Measurements from ENCODE around the gene FIGLA. TPM values are rescaled to one million over a fixed set of nuclear protein-coding genes. Genes with fewer than 3 reads are reported as not detected.

Gene FIGLA, protein sequence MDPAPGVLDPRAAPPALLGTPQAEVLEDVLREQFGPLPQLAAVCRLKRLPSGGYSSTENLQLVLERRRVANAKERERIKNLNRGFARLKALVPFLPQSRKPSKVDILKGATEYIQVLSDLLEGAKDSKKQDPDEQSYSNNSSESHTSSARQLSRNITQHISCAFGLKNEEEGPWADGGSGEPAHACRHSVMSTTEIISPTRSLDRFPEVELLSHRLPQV
- not detected for total RNA-seq
- polyA plus RNA-seq, result under 1 TPM in 2 of 3 donors, not detected in 1; 0.14 to 0.39 TPM
- long read RNA-seq, donor 1, result 0 reads
- long read RNA-seq, donor 2, result 0 reads

DNA sequence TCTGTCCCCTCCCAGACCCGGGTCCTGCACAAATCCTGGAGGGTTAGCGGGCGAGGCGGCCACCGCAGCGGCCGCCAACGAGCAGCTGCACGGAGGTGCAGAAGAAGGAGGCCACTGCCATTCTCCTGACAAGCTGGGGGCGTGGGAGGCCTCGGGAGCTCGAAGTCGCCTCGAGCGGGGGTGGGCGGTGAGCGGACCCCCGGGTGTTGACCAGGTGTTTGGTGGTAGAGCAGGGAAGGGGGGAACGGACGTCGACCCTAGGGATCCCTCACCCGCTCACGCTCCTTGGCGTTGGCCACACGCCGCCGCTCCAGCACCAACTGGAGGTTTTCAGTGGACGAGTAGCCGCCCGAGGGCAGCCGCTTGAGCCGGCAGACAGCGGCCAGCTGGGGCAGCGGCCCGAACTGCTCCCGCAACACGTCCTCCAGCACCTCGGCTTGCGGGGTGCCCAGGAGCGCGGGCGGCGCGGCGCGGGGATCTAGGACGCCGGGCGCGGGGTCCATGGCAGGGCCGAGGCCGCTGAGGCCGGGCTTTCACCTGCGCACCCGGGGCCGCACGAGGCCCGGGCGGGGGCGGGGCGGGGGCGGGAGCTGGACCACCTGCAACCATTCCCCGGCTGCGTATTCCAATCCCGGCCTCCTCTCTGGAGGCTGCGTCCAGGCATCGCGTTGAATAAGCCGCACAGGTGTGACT, at the start of gene FIGLA:
FIGLA (minus strand) TSS at position 508 of the 693 bp plus-strand sequence; CDS start at position 503, 5 bp downstream.
- H3K9me3 ChIP-seq, result no peaks in the 10 kb centered on the region
- WGBS, 5 donors, result 4 to 20% (median 5%) methylated on average over 3 to 69 of the region's 69 CpGs
- no peak within 1 kb of the TSS for H3K27ac ChIP-seq
- no peak for TF ChIP-seq POLR2A (IDR thresholded peaks at IDR 0.05)
- TF ChIP-seq POLR2AphosphoS5 (IDR thresholded peaks at IDR 0.05), result no peak
- TF ChIP-seq, protein P1, sequence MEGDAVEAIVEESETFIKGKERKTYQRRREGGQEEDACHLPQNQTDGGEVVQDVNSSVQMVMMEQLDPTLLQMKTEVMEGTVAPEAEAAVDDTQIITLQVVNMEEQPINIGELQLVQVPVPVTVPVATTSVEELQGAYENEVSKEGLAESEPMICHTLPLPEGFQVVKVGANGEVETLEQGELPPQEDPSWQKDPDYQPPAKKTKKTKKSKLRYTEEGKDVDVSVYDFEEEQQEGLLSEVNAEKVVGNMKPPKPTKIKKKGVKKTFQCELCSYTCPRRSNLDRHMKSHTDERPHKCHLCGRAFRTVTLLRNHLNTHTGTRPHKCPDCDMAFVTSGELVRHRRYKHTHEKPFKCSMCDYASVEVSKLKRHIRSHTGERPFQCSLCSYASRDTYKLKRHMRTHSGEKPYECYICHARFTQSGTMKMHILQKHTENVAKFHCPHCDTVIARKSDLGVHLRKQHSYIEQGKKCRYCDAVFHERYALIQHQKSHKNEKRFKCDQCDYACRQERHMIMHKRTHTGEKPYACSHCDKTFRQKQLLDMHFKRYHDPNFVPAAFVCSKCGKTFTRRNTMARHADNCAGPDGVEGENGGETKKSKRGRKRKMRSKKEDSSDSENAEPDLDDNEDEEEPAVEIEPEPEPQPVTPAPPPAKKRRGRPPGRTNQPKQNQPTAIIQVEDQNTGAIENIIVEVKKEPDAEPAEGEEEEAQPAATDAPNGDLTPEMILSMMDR (IDR thresholded peaks at IDR 0.05 in 8 of 11, conservative IDR thresholded peaks at IDR 0.05 in 3 of 11), result no peak
- H3K4me1 ChIP-seq, result peaks cover 3 to 17% (median 16%) of the 10 kb centered on the region in 6 donors
- H3K4me3 ChIP-seq, result peak within 1 kb of the TSS in 7 of 8 donors; percentile 1 to 61 (median 20)
- intact Hi-C loops (cut with DNase I; ENCODE audit: low total_unique reads), result loop anchor here (10.0 kb wide), 1 partner anchor 155 kb away; no protein-coding TSS in a partner anchor
- H3K27me3 ChIP-seq (replicated peaks in 1 of 7), result peaks cover 0 to 78% (median 30%) of the 10 kb centered on the region in 7 donors
- no peaks in the 10 kb centered on the region for H3K36me3 ChIP-seq
- no peak for DNase-seq

DNA sequence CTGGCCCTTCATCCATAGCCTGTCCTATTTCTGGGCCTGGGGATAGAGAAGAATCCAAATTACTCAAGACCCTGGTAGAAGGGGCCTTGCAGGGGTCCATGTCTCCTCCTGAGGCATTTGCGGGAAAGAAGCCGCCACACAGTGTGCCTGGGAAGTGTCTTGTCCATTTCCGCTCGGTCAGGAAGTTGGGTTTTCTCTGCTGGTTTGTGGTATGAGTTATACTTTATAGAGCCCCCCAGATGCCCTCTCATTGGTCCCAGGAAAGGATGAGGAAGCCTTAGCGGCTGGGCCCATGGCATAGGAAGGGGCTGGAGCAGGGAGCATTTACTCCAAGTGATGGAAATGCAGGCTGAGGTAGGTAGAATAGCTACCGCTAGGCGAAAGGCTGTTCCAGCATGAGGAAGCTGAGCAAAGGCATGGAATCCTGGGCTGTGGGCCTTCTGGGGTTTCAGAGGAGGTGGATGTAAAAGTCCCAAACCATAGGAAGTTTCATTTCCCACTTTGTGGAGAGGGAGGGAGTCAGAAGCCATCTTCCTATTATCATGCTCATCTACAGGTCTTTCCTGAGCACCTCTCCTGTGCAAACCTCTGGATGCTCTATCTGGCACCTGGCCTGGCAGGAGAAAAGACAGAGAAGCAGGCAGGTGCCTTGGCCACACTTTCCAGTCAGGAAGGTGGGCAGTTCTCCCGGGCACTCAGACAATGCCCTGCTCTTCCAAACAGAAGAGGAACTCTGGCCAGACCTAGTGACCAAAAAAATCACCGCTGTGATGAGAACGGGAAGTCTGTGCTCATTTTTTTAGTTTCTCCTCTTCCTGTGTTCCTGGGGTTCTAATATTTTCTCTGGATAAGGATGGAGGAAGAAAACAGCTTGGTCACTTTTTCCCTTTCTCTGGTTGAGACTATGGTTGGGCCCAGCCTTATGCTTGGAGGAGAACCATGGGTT, 47.8 kb upstream of the FIGLA start:
- H3K27me3 ChIP-seq (replicated peaks in 1 of 7), result peaks cover 0 to 24% (median 6%) of the 10 kb centered on the region in 7 donors
- 66 to 78% (median 75%) methylated on average over 10 of the region's 10 CpGs for WGBS, 5 donors
- H3K4me1 ChIP-seq, result no peaks in the 10 kb centered on the region
- H3K4me3 ChIP-seq, result no peak overlapping the region
- TF ChIP-seq, protein P1 (IDR thresholded peaks at IDR 0.05 in 8 of 11, conservative IDR thresholded peaks at IDR 0.05 in 3 of 11), result no peak
- TF ChIP-seq POLR2A (IDR thresholded peaks at IDR 0.05), result no peak
- TF ChIP-seq POLR2AphosphoS5 (IDR thresholded peaks at IDR 0.05), result no peak
- no peaks in the 10 kb centered on the region for H3K9me3 ChIP-seq
- H3K36me3 ChIP-seq, result no peaks in the 10 kb centered on the region
- no peak overlapping the region for H3K27ac ChIP-seq
- intact Hi-C loops (cut with DNase I; ENCODE audit: low total_unique reads), result no loop called here
- DNase-seq, result no peak

DNA sequence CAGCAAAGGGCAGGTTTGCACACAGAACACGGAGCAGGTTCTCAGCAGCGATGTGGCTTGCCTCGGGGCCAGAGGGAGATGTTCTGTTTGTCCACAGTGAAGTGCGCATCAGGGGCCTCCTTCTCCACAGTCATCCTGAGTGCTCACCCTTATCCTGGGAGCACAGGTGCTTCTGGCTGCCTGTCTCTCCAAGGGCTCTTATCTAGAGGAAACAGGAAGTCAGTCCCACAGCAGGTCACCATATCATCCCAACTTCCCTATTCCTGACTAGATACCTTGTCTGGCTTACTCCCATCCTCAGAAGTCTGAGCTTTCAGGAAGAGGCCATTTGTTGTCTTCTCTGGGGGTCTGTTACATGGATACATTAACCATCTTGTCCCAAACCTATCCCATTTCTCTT, 45.2 kb upstream of the FIGLA start, which contains the start of gene CD207:
CD207 (minus strand) TSS at position 174 of the 400 bp plus-strand sequence; CDS start at position 134, 40 bp downstream.
- intact Hi-C loops (cut with DNase I; ENCODE audit: low total_unique reads), result no loop called here
- TF ChIP-seq POLR2A (IDR thresholded peaks at IDR 0.05) (no peak), POLR2AphosphoS5 (IDR thresholded peaks at IDR 0.05) (no peak)
- TF ChIP-seq, protein P1 (IDR thresholded peaks at IDR 0.05 in 8 of 11, conservative IDR thresholded peaks at IDR 0.05 in 3 of 11), result no peak
- Histone ChIP-seq H3K27ac (no peak within 1 kb of the TSS), H3K36me3 (no peaks in the 10 kb centered on the region), H3K4me1 (no peaks in the 10 kb centered on the region), H3K4me3 (no peak within 1 kb of the TSS), H3K9me3 (no peaks in the 10 kb centered on the region), H3K27me3 (replicated peaks in 1 of 7) (peaks cover 0 to 11% (median 0%) of the 10 kb centered on the region in 7 donors)
- 74 to 86% (median 82%) methylated on average over 4 of the region's 4 CpGs for WGBS, 5 donors
- no peak for DNase-seq
